ENCODE results near the gene NFKBIB. TPM values are rescaled to one million over a fixed set of nuclear protein-coding genes. Genes with fewer than 3 reads are reported as not detected.

Gene NFKBIB
- polyA plus RNA-seq, 1 donor from 2014 or later = 21.4 TPM

GRCh38 chr19:38875656-38876395, 23.9 kb upstream of the NFKBIB start:
- Histone ChIP-seq H3K79me2 (replicated peaks; ENCODE audit: insufficient read depth, low read length) (no peaks in the 10 kb centered on the region), H3K9me3 (ENCODE audit: low read length) (no peaks in the 10 kb centered on the region)
- no peak for TF ChIP-seq TAF1 (IDR thresholded peaks at IDR 0.05; ENCODE audit: low read depth)
- TF ChIP-seq REST (IDR thresholded peaks at IDR 0.05; ENCODE audit: borderline replicate concordance) = no peak
- TF ChIP-seq RAD21 (conservative IDR thresholded peaks at IDR 0.05) = no peak
- TF ChIP-seq EZH2 (IDR thresholded peaks at IDR 0.05; ENCODE audit: borderline replicate concordance, insufficient read depth, low read length, poor library complexity, severe bottlenecking) = no peak
- no peak for TF ChIP-seq SMC3 (conservative IDR thresholded peaks at IDR 0.05; ENCODE audit: poor library complexity)
- no peak for TF ChIP-seq MXI1 (conservative IDR thresholded peaks at IDR 0.05; ENCODE audit: poor library complexity, severe bottlenecking)
- no peak for TF ChIP-seq POLR2AphosphoS5 (IDR thresholded peaks at IDR 0.05)
- no peak for TF ChIP-seq EP300 (conservative IDR thresholded peaks at IDR 0.05; ENCODE audit: poor library complexity, severe bottlenecking)
- TF ChIP-seq CTCF (IDR thresholded peaks at IDR 0.05; ENCODE audit: poor library complexity, severe bottlenecking) = no peak

GRCh38 chr19:38877781-38878574, 21.8 kb upstream of the NFKBIB start, which contains the start of gene RINL:
TSS of gene RINL (minus strand) at chr19:38878275. CDS start at chr19:38876742, 1,533 bp downstream.
- no peaks in the 10 kb centered on the region for H3K9me2 ChIP-seq (ENCODE audit: insufficient read depth, low read length)
- H4K20me1 ChIP-seq (ENCODE audit: insufficient read depth) = no peaks in the 10 kb centered on the region
- H3K9ac ChIP-seq (ENCODE audit: low read length) = no peak within 1 kb of the TSS

More at GRCh38 chr19:38875656-38876395, 23.9 kb upstream of the NFKBIB start:
- H3K9ac ChIP-seq (ENCODE audit: low read length) = no peak overlapping the region
- H3K4me3 ChIP-seq (ENCODE audit: low read length) = no peak overlapping the region
- no peaks in the 10 kb centered on the region for H4K20me1 ChIP-seq (ENCODE audit: insufficient read depth)
- H3K27ac ChIP-seq (ENCODE audit: low read length) = no peak overlapping the region
- H3K4me2 ChIP-seq (ENCODE audit: low read length) = no peak overlapping the region
- no peaks in the 10 kb centered on the region for H3K36me3 ChIP-seq (ENCODE audit: insufficient read depth, low read length)
- no peaks in the 10 kb centered on the region for H3K9me2 ChIP-seq (ENCODE audit: insufficient read depth, low read length)
- H3K27me3 ChIP-seq (ENCODE audit: insufficient read depth, low read depth, low read length) = no peaks in the 10 kb centered on the region
- H2AFZ ChIP-seq (ENCODE audit: low read depth, low read length) = no peak overlapping the region
- no peaks in the 10 kb centered on the region for H3F3A ChIP-seq (ENCODE audit: insufficient read depth, low read length, poor library complexity, severe bottlenecking)

More at GRCh38 chr19:38877781-38878574, 21.8 kb upstream of the NFKBIB start, which contains the start of gene RINL:
- no peak within 1 kb of the TSS for H3K4me2 ChIP-seq (ENCODE audit: low read length)
- TF ChIP-seq RAD21 (conservative IDR thresholded peaks at IDR 0.05) (no peak), TAF1 (IDR thresholded peaks at IDR 0.05; ENCODE audit: low read depth) (no peak), REST (IDR thresholded peaks at IDR 0.05; ENCODE audit: borderline replicate concordance) (no peak), CTCF (IDR thresholded peaks at IDR 0.05; ENCODE audit: poor library complexity, severe bottlenecking) (no peak), MXI1 (conservative IDR thresholded peaks at IDR 0.05; ENCODE audit: poor library complexity, severe bottlenecking) (no peak), EP300 (conservative IDR thresholded peaks at IDR 0.05; ENCODE audit: poor library complexity, severe bottlenecking) (no peak), EZH2 (IDR thresholded peaks at IDR 0.05; ENCODE audit: borderline replicate concordance, insufficient read depth, low read length, poor library complexity, severe bottlenecking) (no peak), SMC3 (conservative IDR thresholded peaks at IDR 0.05; ENCODE audit: poor library complexity) (no peak), POLR2AphosphoS5 (IDR thresholded peaks at IDR 0.05) (no peak)
- H3K36me3 ChIP-seq (ENCODE audit: insufficient read depth, low read length) = no peaks in the 10 kb centered on the region
- H3K9me3 ChIP-seq (ENCODE audit: low read length) = no peaks in the 10 kb centered on the region
- no peaks in the 10 kb centered on the region for H3K79me2 ChIP-seq (replicated peaks; ENCODE audit: insufficient read depth, low read length)
- no peak within 1 kb of the TSS for H2AFZ ChIP-seq (ENCODE audit: low read depth, low read length)
- no peak within 1 kb of the TSS for H3K27ac ChIP-seq (ENCODE audit: low read length)
- no peak within 1 kb of the TSS for H3K4me3 ChIP-seq (ENCODE audit: low read length)
- no peaks in the 10 kb centered on the region for H3K27me3 ChIP-seq (ENCODE audit: insufficient read depth, low read depth, low read length)
- no peaks in the 10 kb centered on the region for H3F3A ChIP-seq (ENCODE audit: insufficient read depth, low read length, poor library complexity, severe bottlenecking)
